SK-N-SH (cell line): ENCODE measurements around the gene GRK3. TPM values are rescaled to one million over a fixed set of nuclear protein-coding genes. Genes with fewer than 3 reads are reported as not detected.

Experiments used
- CTCF ChIA-PET: fragments of 300-600, 350-600 bp; formaldehyde crosslinking; extraction: SDS; loops from one replicate; lab custom pipeline; 2021; lab: Yijun Ruan, JAX
- POLR2A ChIA-PET: fragments of 350-600 bp; sonication (Branson Sonifier 250); formaldehyde crosslinking; extraction: SDS; loops from one replicate; lab custom pipeline; 2020; ENCODE audit warnings: antibody characterized with exemption, inconsistent platforms; lab: Yijun Ruan, JAX
- DNase-seq: peaks from one replicate; pipeline ENCODE4 v3.0.0; 2012
- H2AFZ ChIP-seq: fragments of 200-600 bp; sonication (generic); 2 replicates; pipeline ENCODE4 v1.8.1; 2016; ENCODE audit warnings: antibody characterized with exemption, mild to moderate bottlenecking, low read depth
- H3F3A ChIP-seq: fragments of 200-600 bp; sonication (generic); replicated peaks from 2 replicates; pipeline ENCODE3; 2016; ENCODE audit warnings: antibody characterized with exemption, mild to moderate bottlenecking; ENCODE audit not compliant: insufficient read depth
- H3K27ac ChIP-seq, 2 experiments: fragments of 200-500 bp in 1 of 2; fragments of 200-600 bp in 1 of 2; sonication (Bioruptor generic) in 1 of 2; sonication (generic), shearing (Covaris generic) in 1 of 2; 2 replicates each; pipeline versions ENCODE4 v1.5.1 to v1.6.1; 2014 to 2016; ENCODE audit warnings: low read depth in 2 of 2, inconsistent platforms in 1 of 2, low read length in 1 of 2, mild to moderate bottlenecking in 1 of 2, mixed read lengths in 1 of 2
- H3K27me3 ChIP-seq: fragments of 200-600 bp; sonication (generic), shearing (Covaris generic); 2 replicates; pipeline ENCODE4 v1.6.1; 2016; ENCODE audit warnings: mixed run types; ENCODE audit not compliant: insufficient read depth
- H3K36me3 ChIP-seq, 2 experiments: fragments of 200-500 bp in 1 of 2; fragments of 200-600 bp in 1 of 2; sonication (Bioruptor generic) in 1 of 2; sonication (generic) in 1 of 2; replicated peaks in 1 of 2; 2 replicates each; pipeline versions ENCODE3 to v1.5.1; 2014 to 2016; ENCODE audit warnings: low read length in 1 of 2, mild to moderate bottlenecking in 1 of 2; ENCODE audit not compliant: insufficient read depth in 2 of 2, control insufficient read depth in 1 of 2
- H3K4me1 ChIP-seq, 2 experiments: fragments of 200-500 bp in 1 of 2; fragments of 200-600 bp in 1 of 2; sonication (Bioruptor generic) in 1 of 2; sonication (generic), shearing (Covaris generic) in 1 of 2; 2 replicates each; pipeline versions ENCODE4 v1.5.1 to v1.6.1; 2014 to 2016; ENCODE audit warnings: low read depth in 1 of 2, low read length in 1 of 2, mixed run types in 1 of 2; ENCODE audit not compliant: insufficient read depth in 2 of 2, control insufficient read depth in 1 of 2
- H3K4me2 ChIP-seq: fragments of 200-600 bp; sonication (generic), shearing (Covaris generic); 2 replicates; pipeline ENCODE4 v1.6.1; 2017; ENCODE audit warnings: mixed run types
- H3K4me3 ChIP-seq, 2 experiments: fragments of 200-500 bp in 1 of 2; fragments of 200-600 bp in 1 of 2; sonication (Bioruptor generic) in 1 of 2; sonication (generic), shearing (Covaris generic) in 1 of 2; 2 replicates each; pipeline versions ENCODE4 v1.5.1 to v1.8.1; 2014 to 2016; ENCODE audit warnings: low read depth in 2 of 2, inconsistent platforms in 1 of 2, low read length in 1 of 2, mild to moderate bottlenecking in 1 of 2, mixed read lengths in 1 of 2, moderate library complexity in 1 of 2
- H3K79me2 ChIP-seq: fragments of 200-600 bp; sonication (generic); 2 replicates; pipeline ENCODE4 v1.8.1; 2017; ENCODE audit warnings: mild to moderate bottlenecking; ENCODE audit not compliant: insufficient read depth
- H3K9ac ChIP-seq: fragments of 200-600 bp; sonication (generic); 2 replicates; pipeline ENCODE4 v1.6.1; 2017; ENCODE audit warnings: mixed run types
- H3K9me2 ChIP-seq: fragments of 200-600 bp; sonication (generic); 2 replicates; pipeline ENCODE4 v1.6.1; 2017; ENCODE audit warnings: mixed run types
- H3K9me3 ChIP-seq: fragments of 200-600 bp; sonication (generic); 2 replicates; pipeline ENCODE4 v1.6.1; 2017; ENCODE audit warnings: mixed run types, mild to moderate bottlenecking, moderate library complexity
- H4K20me1 ChIP-seq: fragments of 200-600 bp; sonication (generic); 2 replicates; pipeline ENCODE4 v1.6.1; 2017; ENCODE audit warnings: mild to moderate bottlenecking, mixed run types; ENCODE audit not compliant: insufficient read depth
- FOSL2 ChIP-seq: IDR thresholded peaks from 2 replicates; pipeline ENCODE4 v1.4.0; 2012; ENCODE audit warnings: low read depth, mild to moderate bottlenecking, moderate library complexity, borderline replicate concordance
- NFIC ChIP-seq: IDR thresholded peaks from 2 replicates; pipeline ENCODE4 v1.4.0; 2012; ENCODE audit warnings: borderline replicate concordance
- TEAD4 ChIP-seq: IDR thresholded peaks from 2 replicates; pipeline ENCODE4 v1.4.0; 2012; ENCODE audit warnings: mild to moderate bottlenecking, borderline replicate concordance; ENCODE audit not compliant: insufficient read depth
- WGBS: methylation state at CpG from one replicate; pipeline ENCODE4 v1.1.6; 2017; ENCODE audit warnings: low lambda C conversion rate; 5-methylcytosine and 5-hydroxymethylcytosine counted together
- polyA plus RNA-seq, 3 experiments: library from polyadenylated mRNA; depleted of rRNA; stranded (reverse); fragments of >200 nt; gene quantifications; 2 replicates each; pipeline ENCODE4 v1.2.3, GENCODE V29; 2012
- TF ChIP-seq, protein P1 (sequence below): IDR thresholded peaks from 2 replicates; pipeline ENCODE4 v1.4.0; 2012; ENCODE audit warnings: low read depth
- TF ChIP-seq, protein P2 (sequence below): IDR thresholded peaks from 2 replicates; pipeline ENCODE4 v1.4.0; 2012; ENCODE audit warnings: low read depth, borderline replicate concordance
- TF ChIP-seq, protein P3 (sequence below): IDR thresholded peaks from 2 replicates; pipeline ENCODE4 v1.6.1; 2012; ENCODE audit warnings: mild to moderate bottlenecking, low read depth, low read length, moderate library complexity

GRK3 gene
- polyA plus RNA-seq, 1 of the 3 experiments (the other 2 are of a cell fraction): 1.3 TPM

DNA sequence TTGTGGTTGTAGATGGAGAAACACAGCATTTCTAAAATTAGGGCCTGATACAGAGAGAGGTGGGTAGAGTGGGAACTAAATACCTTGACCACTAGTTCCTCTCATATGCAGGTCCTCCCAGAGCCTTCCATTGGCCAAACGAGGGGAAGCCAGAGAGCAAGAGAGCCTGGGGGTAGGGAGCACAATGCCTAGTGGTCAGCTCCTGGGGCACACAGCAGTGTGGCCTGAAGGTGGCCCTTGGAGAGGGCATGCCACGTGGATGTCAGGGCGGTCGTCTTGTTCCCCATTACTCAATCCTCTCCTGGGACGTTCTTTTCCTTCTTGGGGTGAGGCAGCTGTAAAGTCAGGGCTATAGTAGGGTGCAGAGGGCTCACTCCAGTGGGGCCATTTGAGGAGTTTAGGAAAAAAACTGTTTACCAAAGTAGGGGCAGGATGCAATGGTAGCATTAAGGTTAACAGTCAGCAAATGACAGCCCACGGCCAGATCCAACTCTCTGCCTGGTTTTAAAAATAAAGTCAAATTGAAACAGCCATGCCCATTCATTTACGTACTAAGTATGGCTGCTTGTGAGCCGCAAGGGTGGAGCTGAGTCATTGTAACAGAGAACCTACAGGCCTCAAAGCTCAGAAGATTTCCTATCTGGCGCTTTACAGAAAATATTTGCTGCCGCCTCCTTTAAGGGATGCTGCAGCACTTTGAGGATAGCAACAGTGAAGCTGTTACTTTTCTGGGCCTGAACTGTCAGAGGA, 185.1 kb downstream of the GRK3 start (continued):
- TF ChIP-seq, protein P1, sequence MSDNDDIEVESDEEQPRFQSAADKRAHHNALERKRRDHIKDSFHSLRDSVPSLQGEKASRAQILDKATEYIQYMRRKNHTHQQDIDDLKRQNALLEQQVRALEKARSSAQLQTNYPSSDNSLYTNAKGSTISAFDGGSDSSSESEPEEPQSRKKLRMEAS: no peak
- TF ChIP-seq TEAD4 (no peak), FOSL2 (no peak)

DNA sequence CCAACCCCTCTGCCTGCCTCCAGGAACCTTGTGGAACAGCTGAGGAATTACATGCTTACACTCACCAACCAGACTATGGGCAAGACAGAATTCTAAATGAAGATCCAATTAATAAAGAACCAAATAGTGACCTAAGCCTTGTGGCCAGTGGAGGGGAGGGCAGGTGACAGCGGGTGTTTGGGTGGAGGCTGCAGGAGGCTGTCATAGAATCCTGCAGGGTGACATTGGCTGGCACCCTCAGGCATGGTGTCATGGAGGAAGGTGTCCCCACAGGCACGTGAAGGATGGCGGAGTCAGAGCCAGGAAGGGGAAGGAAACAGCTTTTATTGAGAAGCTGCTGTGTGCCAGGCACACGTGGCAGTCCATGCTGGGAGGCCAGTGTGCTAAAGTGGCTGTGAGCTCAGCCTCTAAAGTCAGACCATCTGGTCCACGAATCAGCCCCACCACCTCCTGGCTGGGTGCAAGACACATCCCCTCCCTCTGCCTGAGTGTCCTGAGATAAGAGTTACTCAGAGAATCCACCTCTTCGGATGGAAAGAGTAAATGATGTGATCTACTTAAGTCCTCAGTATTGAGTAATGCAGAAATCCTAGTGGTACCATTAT, 186.2 kb downstream of the GRK3 start:
- DNase-seq: no peak
- no peaks in the 10 kb centered on the region for H3K36me3 ChIP-seq
- 81% methylated on average over 4 of the region's 6 CpGs for WGBS
- H3K4me1 ChIP-seq: peaks cover 9 to 44% of the 10 kb centered on the region in 2 experiments; a peak in 3 of 4 replicates
- H3F3A ChIP-seq: peaks cover 9% of the 10 kb centered on the region
- H3K4me2 ChIP-seq: no peak overlapping the region
- POLR2A ChIA-PET: no interaction called here
- no peaks in the 10 kb centered on the region for H3K9me2 ChIP-seq
- TF ChIP-seq, protein P2, sequence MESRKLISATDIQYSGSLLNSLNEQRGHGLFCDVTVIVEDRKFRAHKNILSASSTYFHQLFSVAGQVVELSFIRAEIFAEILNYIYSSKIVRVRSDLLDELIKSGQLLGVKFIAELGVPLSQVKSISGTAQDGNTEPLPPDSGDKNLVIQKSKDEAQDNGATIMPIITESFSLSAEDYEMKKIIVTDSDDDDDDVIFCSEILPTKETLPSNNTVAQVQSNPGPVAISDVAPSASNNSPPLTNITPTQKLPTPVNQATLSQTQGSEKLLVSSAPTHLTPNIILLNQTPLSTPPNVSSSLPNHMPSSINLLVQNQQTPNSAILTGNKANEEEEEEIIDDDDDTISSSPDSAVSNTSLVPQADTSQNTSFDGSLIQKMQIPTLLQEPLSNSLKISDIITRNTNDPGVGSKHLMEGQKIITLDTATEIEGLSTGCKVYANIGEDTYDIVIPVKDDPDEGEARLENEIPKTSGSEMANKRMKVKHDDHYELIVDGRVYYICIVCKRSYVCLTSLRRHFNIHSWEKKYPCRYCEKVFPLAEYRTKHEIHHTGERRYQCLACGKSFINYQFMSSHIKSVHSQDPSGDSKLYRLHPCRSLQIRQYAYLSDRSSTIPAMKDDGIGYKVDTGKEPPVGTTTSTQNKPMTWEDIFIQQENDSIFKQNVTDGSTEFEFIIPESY: no peak
- TF ChIP-seq TEAD4: no peak
- TF ChIP-seq, protein P3, sequence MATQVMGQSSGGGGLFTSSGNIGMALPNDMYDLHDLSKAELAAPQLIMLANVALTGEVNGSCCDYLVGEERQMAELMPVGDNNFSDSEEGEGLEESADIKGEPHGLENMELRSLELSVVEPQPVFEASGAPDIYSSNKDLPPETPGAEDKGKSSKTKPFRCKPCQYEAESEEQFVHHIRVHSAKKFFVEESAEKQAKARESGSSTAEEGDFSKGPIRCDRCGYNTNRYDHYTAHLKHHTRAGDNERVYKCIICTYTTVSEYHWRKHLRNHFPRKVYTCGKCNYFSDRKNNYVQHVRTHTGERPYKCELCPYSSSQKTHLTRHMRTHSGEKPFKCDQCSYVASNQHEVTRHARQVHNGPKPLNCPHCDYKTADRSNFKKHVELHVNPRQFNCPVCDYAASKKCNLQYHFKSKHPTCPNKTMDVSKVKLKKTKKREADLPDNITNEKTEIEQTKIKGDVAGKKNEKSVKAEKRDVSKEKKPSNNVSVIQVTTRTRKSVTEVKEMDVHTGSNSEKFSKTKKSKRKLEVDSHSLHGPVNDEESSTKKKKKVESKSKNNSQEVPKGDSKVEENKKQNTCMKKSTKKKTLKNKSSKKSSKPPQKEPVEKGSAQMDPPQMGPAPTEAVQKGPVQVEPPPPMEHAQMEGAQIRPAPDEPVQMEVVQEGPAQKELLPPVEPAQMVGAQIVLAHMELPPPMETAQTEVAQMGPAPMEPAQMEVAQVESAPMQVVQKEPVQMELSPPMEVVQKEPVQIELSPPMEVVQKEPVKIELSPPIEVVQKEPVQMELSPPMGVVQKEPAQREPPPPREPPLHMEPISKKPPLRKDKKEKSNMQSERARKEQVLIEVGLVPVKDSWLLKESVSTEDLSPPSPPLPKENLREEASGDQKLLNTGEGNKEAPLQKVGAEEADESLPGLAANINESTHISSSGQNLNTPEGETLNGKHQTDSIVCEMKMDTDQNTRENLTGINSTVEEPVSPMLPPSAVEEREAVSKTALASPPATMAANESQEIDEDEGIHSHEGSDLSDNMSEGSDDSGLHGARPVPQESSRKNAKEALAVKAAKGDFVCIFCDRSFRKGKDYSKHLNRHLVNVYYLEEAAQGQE: no peak
- TF ChIP-seq NFIC: no peak
- TF ChIP-seq, all 33 proteins: peak for 0
- CTCF ChIA-PET: interaction anchor here (1.1 to 4.7 kb wide), 6 partner anchors 10 to 515 kb away, joined by 3 to 20 read pairs (median 3); no protein-coding TSS in a partner anchor
- Histone ChIP-seq H3K9ac (no peak overlapping the region), H4K20me1 (no peaks in the 10 kb centered on the region), H3K9me3 (no peaks in the 10 kb centered on the region), H3K27ac (no peak overlapping the region), H2AFZ (no peak overlapping the region), H3K79me2 (no peaks in the 10 kb centered on the region), H3K27me3 (no peaks in the 10 kb centered on the region), H3K4me3 (no peak overlapping the region)
